ENCODE results near the gene MEF2A.
"Not testable (repeated sequence)": the region's sequence is repeated elsewhere in the genome, so short reads cannot be mapped to it uniquely, and the experiment has no call there.

Gene MEF2A

GRCh38 chr15:99565299-99566156 lies at the start of gene MEF2A:
Gene MEF2A, plus strand, starts transcription at chr15:99565984. Its CDS starts 67,136 bp downstream, at chr15:99633120.
- peak; percentile 65 for DNase-seq

DNA sequence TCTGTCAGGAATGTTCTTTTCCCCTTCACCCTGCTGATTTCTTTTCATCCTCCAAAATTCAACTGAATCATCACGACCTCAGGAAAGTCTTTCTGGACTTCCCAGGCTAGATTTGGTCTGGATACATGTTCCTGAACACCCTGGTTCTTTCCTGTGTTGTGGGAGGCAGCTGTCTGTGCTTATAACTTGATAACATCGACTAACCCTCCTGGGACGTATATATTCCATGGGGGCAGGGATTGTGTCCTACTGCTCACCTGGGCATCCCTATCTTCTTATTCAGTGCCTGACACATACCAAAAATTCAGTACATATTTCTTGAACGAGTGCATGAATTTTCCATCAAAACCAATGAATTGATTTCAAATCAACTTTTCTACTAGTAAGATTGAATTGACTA lies 47.6 kb upstream of the MEF2A start:
- no peak for DNase-seq

DNA sequence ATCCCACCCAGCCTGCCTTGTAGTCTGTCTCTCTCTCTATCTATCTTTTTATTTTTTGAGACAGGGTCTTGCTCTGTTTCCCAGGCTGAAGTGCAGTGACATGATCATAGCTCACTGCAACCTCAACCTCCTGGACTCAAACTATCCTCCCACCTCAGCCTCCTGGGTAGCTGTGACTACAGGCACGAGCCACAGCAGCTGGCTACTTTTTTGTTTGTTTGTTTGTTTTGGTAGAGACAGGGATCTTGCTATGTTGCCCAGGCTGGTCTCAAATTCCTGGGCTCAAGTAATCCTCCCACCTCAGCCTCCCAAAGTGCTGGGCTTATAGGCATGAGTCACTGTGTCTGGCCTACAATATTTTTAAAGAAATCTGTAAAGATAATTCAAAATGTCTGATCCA lies 46.4 kb upstream of the MEF2A start:
- DNase-seq, result not testable (repeated sequence)

- no peak for DNase-seq
These were observed 43.5 kb upstream of the MEF2A start for GRCh38 chr15:99522288-99522687.

DNA sequence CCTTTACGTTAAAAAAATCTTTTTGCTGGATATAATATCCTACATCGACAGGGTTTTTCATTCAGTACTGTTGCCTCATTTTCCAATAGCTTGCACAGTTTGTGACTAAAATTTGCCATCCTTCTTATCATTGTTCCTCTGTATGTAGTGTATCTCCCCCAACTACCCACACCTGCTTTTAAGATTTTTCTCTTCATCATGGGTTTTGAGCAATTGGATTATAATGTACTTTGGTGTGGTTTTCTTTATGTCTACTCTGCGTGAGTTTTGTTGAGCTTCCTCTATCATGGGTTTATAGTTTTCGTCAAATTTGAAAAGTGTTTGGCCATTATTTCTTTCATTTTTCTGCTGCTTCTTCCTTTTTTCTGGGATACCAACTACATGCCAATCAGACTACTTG lies 39.6 kb upstream of the MEF2A start:
- DNase-seq, result no peak

DNA sequence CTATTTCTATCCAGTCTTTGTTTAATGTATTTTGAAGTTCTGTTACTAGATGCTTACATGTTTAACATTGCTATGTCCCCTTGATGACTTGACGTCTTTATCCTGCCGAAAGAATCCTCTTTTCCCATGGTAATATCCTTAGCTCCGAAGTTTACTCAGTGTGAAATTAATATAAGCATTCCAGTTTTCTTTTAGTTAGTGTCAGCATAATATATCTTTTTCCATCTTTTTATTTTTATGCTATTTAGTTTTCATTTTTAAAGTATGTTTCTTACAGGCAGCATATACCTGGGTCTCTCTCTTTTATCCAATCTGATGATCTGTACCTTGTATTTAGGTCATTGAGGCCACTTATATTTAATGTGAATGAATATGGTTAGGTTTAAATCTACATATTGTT lies 39.1 kb upstream of the MEF2A start:
- no peak for DNase-seq

- DNase-seq, result peak; percentile 34
These were observed 29.3 kb upstream of the MEF2A start for GRCh38 chr15:99536422-99537040.

- no peak for DNase-seq
These were observed 28.4 kb upstream of the MEF2A start for GRCh38 chr15:99537344-99537743.

DNA sequence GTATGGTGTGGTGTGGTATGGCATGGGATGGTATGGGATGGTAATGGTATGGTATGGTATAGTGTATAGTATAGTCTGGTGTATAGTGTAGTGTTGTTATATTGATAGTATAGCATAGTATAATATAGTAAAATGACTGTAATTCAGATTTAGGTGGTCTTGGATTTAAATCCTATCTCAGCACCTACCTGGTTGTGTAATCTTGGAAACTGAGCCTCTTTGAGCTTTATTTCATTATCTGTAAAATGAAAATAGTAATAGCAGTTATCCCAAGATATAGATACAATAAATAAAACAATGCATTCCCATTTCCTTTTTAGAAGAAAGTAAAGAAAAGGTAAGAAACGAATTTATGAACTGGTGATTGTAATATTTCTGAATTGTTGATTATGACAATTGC lies 27.5 kb upstream of the MEF2A start:
- DNase-seq, result no peak

DNA sequence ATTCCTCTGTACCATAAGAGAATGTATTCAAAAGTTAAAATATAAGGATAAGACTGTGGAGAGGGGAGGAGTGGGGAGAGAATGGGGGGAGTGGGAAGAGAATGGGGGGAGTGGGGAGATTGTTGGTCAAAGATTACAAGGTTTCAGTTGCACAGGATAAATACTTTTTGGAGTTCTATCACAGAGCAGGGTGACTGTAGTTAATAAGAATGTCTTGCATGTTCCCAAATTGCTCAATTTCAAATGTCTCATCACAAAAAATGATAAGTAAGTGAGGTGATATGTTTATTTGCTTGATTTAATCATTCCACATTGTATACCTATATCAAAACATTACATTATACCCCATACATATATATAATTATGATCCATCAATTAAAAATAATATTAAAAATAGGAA lies 23.0 kb upstream of the MEF2A start:
- no peak for DNase-seq

GRCh38 chr15:99545605-99546004 lies 20.2 kb upstream of the MEF2A start:
- DNase-seq, result no peak

GRCh38 chr15:99546441-99547100 lies 19.2 kb upstream of the MEF2A start:
- no peak for DNase-seq

GRCh38 chr15:99547517-99547916 lies 18.3 kb upstream of the MEF2A start:
- DNase-seq, result no peak

- DNase-seq, result no peak
These were observed 15.7 kb upstream of the MEF2A start for GRCh38 chr15:99550077-99550476.

- no peak for DNase-seq
These were observed 13.7 kb upstream of the MEF2A start for GRCh38 chr15:99552111-99552510.

- DNase-seq, result no peak
These were observed 10.8 kb upstream of the MEF2A start for GRCh38 chr15:99554880-99555488.

DNA sequence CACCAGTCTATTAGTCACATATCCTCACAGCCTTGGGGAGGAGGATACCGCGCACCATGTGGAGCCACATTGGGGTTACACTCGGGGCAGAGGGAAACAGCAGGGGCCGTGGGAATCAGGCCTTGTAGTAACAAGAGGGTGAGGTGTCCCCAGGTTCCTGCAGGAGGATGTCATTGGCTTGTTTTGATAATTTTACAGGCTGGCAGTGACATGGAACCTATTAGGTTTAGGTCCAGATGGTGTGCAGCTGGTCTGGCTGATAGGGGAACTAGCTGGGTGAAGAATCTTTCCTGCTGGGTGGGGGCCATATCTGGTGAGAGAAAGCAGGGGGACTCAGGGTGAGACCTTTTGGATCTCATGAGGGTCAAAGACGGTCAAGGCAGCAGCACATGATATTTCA lies 9.8 kb upstream of the MEF2A start:
- DNase-seq, result peak; percentile 50

DNA sequence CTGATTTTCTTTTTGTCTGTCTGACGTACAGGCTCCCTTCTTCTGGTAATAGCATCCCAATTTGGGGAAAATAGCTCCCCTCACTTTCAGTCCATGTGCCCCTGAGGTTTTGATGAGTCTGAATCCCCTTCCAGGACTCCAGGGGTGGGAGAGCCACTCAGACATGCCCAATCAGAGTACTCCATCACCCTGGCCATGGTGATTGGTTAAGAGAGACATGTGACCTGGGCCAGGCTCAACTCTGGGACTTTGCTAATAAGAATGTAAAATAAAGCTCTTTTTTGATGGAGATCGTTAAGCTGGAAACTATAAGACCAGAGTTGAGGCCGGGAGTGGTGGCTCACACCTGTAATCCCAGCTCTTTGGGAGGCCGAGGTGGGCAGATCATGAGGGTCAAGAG lies 9.2 kb upstream of the MEF2A start:
- no peak for DNase-seq

DNA sequence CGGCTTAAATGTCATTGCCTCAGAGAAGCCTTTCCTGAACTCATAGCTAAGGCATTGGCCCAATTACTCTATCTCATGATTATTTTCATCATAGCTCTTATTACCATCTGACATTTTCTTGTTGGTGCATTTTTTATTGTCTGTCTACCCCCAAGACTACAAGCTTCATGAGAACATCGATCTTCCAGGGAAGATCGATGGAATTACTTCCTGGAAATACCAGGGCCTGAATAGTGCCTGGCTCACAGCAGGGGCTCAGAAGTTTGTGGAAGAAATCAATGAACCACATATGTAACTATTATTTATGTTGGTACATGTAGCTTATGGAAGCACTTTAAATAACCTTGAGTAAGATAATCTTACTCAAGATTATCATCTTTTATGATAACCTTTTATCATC lies 7.7 kb upstream of the MEF2A start:
- DNase-seq, result no peak

GRCh38 chr15:99558571-99558970 lies 7.2 kb upstream of the MEF2A start:
- no peak for DNase-seq

DNA sequence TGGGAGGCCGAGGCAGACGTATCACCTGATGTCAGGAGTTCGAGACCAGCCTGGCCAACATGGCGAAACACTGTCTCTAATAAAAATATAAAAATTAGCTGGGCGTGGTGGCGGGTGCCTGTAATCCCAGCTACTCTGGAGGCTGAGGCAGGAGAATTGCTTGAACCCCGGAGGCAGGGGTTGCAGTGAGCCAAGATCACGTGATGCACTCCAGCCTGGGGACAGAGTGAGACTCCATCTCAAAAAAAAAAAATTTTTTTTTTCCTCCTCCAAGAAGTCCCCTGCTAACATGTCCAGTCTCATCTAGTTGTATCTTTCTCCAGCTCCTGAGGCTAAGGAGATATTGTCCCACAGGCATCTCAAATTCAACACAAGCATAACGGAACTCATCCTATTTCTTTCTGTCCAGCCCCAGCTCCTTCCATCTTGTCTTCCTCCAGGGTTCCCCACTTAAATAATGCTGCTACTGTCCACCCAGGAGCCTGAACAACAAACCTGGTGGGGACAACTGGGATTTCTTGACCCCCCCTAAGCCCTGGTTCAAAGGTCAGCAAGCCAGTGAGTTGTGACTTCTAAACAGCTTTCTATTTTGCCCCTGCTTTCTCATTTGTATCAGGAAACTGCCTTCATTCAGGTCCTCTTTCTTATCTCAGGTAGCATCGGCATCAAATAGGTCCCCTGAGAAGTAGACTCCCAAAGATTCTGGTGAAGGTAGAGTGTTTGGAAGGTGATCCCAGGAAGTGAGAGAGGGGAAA lies 4.1 kb upstream of the MEF2A start:
- no peak for DNase-seq

- no peak for DNase-seq
These were observed 3.5 kb upstream of the MEF2A start for GRCh38 chr15:99562238-99562637.
